GM10847 (cell line): ENCODE results near the gene HINT3.

ENCODE experiments used
- POLR2A ChIP-seq: IDR thresholded peaks from 2 replicates; pipeline ENCODE4 v1.6.1; 2011; ENCODE audit not compliant: insufficient read length; ENCODE audit errors: extremely low read depth

HINT3 gene

GRCh38 chr6:125931733-125932450 is 24.7 kb upstream of the HINT3 start:
- no peak for TF ChIP-seq POLR2A

GRCh38 chr6:125932451-125932795 is 24.1 kb upstream of the HINT3 start:
- no peak for TF ChIP-seq POLR2A

GRCh38 chr6:125939026-125939425 is 17.5 kb upstream of the HINT3 start:
- TF ChIP-seq POLR2A, result no peak

GRCh38 chr6:125939791-125940190 is 16.8 kb upstream of the HINT3 start:
- no peak for TF ChIP-seq POLR2A

- no peak for TF ChIP-seq POLR2A
These were observed 16.1 kb upstream of the HINT3 start for GRCh38 chr6:125940247-125941041.

GRCh38 chr6:125942672-125943527 is 13.7 kb upstream of the HINT3 start:
- no peak for TF ChIP-seq POLR2A

GRCh38 chr6:125943528-125944433 is 12.8 kb upstream of the HINT3 start:
- no peak for TF ChIP-seq POLR2A

- TF ChIP-seq POLR2A, result no peak
These were observed 12.1 kb upstream of the HINT3 start for GRCh38 chr6:125944434-125944816.

- no peak for TF ChIP-seq POLR2A
These were observed 11.7 kb upstream of the HINT3 start for GRCh38 chr6:125944896-125945295.

- TF ChIP-seq POLR2A, result no peak
These were observed 11.0 kb upstream of the HINT3 start for GRCh38 chr6:125945378-125946141.

- no peak for TF ChIP-seq POLR2A
These were observed 9.0 kb upstream of the HINT3 start for GRCh38 chr6:125947615-125948014.

GRCh38 chr6:125948455-125948854 is 8.1 kb upstream of the HINT3 start:
- no peak for TF ChIP-seq POLR2A

GRCh38 chr6:125949069-125949468 is 7.5 kb upstream of the HINT3 start:
- TF ChIP-seq POLR2A, result no peak

- no peak for TF ChIP-seq POLR2A
These were observed 6.3 kb upstream of the HINT3 start for GRCh38 chr6:125950293-125950692.
